ENCODE measurements around the gene ITPRIPL2. TPM values are rescaled to one million over a fixed set of nuclear protein-coding genes. Genes with fewer than 3 reads are reported as not detected.

ITPRIPL2 gene
- total and polyA plus RNA-seq, 2 of the 13 experiments (the other 11 are each of a cell fraction or from before 2014, with no cell fraction given) = 5.9 to 12.6 TPM

DNA sequence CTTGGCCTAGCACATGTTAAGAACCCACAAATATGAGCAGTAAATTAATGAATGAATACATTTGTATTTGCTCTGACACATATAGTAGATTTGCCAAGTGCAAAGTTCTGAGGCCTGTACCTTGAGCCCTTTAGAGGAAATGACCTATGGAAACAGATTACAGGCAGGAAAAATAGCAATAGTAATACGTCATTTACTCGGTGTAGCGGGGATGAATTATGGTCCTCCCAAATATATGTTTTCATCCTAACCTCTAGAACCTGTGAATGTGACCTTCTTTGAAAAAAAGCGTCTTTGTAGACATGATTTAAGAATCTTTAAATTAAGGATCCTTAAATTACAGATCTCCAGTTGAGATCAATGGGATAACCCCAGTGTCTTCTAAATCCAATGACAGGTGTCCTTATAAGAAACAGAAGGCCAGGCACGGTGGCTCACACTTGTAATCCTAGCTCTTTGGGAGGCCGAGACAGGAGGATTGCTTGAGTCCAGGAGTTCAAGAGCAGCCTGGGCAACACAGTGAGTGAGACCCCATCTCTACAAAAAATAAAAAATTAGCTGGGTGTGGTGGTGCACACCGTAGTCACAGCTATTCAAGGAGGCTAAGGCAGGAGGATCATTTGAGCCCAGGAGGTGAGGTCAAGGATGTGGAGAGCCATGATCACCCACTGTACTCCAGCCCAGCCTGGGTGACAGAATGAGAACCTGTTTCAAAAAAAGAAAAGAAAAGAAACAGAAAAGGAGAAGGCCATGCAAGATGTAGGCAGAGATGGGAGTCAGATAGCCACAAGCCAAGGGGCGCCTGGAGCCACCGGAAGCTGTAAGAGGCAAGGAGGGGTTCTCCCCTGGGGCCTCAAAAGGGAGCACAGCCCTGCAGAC, 5.1 kb upstream of the ITPRIPL2 start (continued):
- TF ChIP-seq, protein P1, sequence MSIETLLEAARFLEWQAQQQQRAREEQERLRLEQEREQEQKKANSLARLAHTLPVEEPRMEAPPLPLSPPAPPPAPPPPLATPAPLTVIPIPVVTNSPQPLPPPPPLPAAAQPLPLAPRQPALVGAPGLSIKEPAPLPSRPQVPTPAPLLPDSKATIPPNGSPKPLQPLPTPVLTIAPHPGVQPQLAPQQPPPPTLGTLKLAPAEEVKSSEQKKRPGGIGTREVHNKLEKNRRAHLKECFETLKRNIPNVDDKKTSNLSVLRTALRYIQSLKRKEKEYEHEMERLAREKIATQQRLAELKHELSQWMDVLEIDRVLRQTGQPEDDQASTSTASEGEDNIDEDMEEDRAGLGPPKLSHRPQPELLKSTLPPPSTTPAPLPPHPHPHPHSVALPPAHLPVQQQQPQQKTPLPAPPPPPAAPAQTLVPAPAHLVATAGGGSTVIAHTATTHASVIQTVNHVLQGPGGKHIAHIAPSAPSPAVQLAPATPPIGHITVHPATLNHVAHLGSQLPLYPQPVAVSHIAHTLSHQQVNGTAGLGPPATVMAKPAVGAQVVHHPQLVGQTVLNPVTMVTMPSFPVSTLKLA (IDR thresholded peaks at IDR 0.05) = 0 out of 2 replicates have a peak, but pooled peaks have one; percentile 47
- TF ChIP-seq NFRKB (IDR thresholded peaks at IDR 0.05) = no peak
- TF ChIP-seq SOX13 (IDR thresholded peaks at IDR 0.05) = no peak
- TF ChIP-seq SOX13 (CRISPR knock-in tag; conservative IDR thresholded peaks at IDR 0.05 in 1 of 2, IDR thresholded peaks at IDR 0.05 in 1 of 2) = peak in 1 of 2 experiments; percentile 52; a peak in 1 of 4 replicates
- TF ChIP-seq HMGA1 (CRISPR knock-in tag; conservative IDR thresholded peaks at IDR 0.05) = no peak
- TF ChIP-seq SMARCE1 (IDR thresholded peaks at IDR 0.05; ENCODE audit: borderline replicate concordance) = no peak
- no peak for TF ChIP-seq ZNF251 (CRISPR knock-in tag; IDR thresholded peaks at IDR 0.05)
- TF ChIP-seq ZBTB1 (CRISPR knock-in tag; IDR thresholded peaks at IDR 0.05; ENCODE audit: borderline replicate concordance) = no peak
- no peak for TF ChIP-seq KMT2A (CRISPR knock-in tag; IDR thresholded peaks at IDR 0.05)
- no peak for TF ChIP-seq RARG (CRISPR knock-in tag; IDR thresholded peaks at IDR 0.05; ENCODE audit: low read depth)
- no peak for TF ChIP-seq SRF (IDR thresholded peaks at IDR 0.05; ENCODE audit: low read depth, low read length)
- TF ChIP-seq, protein P2, sequence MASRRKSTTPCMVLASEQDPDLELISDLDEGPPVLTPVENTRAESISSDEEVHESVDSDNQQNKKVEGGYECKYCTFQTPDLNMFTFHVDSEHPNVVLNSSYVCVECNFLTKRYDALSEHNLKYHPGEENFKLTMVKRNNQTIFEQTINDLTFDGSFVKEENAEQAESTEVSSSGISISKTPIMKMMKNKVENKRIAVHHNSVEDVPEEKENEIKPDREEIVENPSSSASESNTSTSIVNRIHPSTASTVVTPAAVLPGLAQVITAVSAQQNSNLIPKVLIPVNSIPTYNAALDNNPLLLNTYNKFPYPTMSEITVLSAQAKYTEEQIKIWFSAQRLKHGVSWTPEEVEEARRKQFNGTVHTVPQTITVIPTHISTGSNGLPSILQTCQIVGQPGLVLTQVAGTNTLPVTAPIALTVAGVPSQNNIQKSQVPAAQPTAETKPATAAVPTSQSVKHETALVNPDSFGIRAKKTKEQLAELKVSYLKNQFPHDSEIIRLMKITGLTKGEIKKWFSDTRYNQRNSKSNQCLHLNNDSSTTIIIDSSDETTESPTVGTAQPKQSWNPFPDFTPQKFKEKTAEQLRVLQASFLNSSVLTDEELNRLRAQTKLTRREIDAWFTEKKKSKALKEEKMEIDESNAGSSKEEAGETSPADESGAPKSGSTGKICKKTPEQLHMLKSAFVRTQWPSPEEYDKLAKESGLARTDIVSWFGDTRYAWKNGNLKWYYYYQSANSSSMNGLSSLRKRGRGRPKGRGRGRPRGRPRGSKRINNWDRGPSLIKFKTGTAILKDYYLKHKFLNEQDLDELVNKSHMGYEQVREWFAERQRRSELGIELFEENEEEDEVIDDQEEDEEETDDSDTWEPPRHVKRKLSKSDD (CRISPR knock-in tag; IDR thresholded peaks at IDR 0.05; ENCODE audit: low read depth) = no peak
- peak; percentile 62; the same call in 1 of the 2 replicates for TF ChIP-seq PRMT3 (CRISPR knock-in tag; IDR thresholded peaks at IDR 0.05; ENCODE audit: borderline replicate concordance, low read depth)
- TF ChIP-seq ZNF460 (CRISPR knock-in tag; IDR thresholded peaks at IDR 0.05; ENCODE audit: borderline replicate concordance) = peak; percentile 48
- peak; percentile 15; the same call in 1 of the 2 replicates for TF ChIP-seq PHF21A (CRISPR knock-in tag; IDR thresholded peaks at IDR 0.05)
- TF ChIP-seq, protein P3, sequence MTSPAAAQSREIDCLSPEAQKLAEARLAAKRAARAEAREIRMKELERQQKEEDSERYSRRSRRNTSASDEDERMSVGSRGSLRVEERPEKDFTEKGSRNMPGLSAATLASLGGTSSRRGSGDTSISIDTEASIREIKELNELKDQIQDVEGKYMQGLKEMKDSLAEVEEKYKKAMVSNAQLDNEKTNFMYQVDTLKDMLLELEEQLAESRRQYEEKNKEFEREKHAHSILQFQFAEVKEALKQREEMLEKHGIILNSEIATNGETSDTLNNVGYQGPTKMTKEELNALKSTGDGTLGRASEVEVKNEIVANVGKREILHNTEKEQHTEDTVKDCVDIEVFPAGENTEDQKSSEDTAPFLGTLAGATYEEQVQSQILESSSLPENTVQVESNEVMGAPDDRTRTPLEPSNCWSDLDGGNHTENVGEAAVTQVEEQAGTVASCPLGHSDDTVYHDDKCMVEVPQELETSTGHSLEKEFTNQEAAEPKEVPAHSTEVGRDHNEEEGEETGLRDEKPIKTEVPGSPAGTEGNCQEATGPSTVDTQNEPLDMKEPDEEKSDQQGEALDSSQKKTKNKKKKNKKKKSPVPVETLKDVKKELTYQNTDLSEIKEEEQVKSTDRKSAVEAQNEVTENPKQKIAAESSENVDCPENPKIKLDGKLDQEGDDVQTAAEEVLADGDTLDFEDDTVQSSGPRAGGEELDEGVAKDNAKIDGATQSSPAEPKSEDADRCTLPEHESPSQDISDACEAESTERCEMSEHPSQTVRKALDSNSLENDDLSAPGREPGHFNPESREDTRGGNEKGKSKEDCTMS (CRISPR knock-in tag; conservative IDR thresholded peaks at IDR 0.05) = no peak
- TF ChIP-seq KLF15 (CRISPR knock-in tag; IDR thresholded peaks at IDR 0.05; ENCODE audit: borderline replicate concordance) = no peak
- peak; percentile 54 for TF ChIP-seq TEAD3 (CRISPR knock-in tag; optimal IDR thresholded peaks at IDR 0.05; ENCODE audit: borderline replicate concordance)
- TF ChIP-seq HNRNPLL (IDR thresholded peaks at IDR 0.05; ENCODE audit: low read depth, low read length, poor library complexity, severe bottlenecking) = no peak
- no peak; the same call in 1 of the 2 replicates for TF ChIP-seq FOXJ3 (CRISPR knock-in tag; IDR thresholded peaks at IDR 0.05; ENCODE audit: borderline replicate concordance)
- peak; percentile 65 for TF ChIP-seq FOXA3 (CRISPR knock-in tag; IDR thresholded peaks at IDR 0.05)
- TF ChIP-seq ARNT (IDR thresholded peaks at IDR 0.05) = no peak
- TF ChIP-seq CENPT (CRISPR knock-in tag; IDR thresholded peaks at IDR 0.05; ENCODE audit: low read depth) = no peak
- peak; percentile 70 for TF ChIP-seq NCOA2 (CRISPR knock-in tag; IDR thresholded peaks at IDR 0.05)
- TF ChIP-seq ZBTB42 (CRISPR knock-in tag; IDR thresholded peaks at IDR 0.05) = no peak

Data from HepG2 (cell line).